GM12892 (cell line): Measurements from ENCODE around the gene HSPA12A.

Source experiments
- POLR2A ChIP-seq: IDR thresholded peaks from 2 replicates; pipeline ENCODE4 v1.6.1; 2011; ENCODE audit warnings: low read depth, low read length, control low read depth
- POLR2AphosphoS5 ChIP-seq: IDR thresholded peaks from 2 replicates; pipeline ENCODE4 v1.6.1; 2011; ENCODE audit warnings: low read depth, low read length, control low read depth

- no peak for TF ChIP-seq POLR2A
- TF ChIP-seq POLR2AphosphoS5 = no peak
Observed at GRCh38 chr10:116696919-116697318, 45.4 kb downstream of the HSPA12A start.
